NCI-H526 (cell line): Measurements from ENCODE around the gene ITGA2B.
"Not testable (repeated sequence)": the region's sequence is repeated elsewhere in the genome, so short reads cannot be mapped to it uniquely, and the experiment has no call there.

ENCODE experiments used
- DNase-seq, 2 experiments: peaks; one replicate each; lab custom pipeline; 2025; lab: John Stamatoyannopoulos, UW

Gene ITGA2B

DNA sequence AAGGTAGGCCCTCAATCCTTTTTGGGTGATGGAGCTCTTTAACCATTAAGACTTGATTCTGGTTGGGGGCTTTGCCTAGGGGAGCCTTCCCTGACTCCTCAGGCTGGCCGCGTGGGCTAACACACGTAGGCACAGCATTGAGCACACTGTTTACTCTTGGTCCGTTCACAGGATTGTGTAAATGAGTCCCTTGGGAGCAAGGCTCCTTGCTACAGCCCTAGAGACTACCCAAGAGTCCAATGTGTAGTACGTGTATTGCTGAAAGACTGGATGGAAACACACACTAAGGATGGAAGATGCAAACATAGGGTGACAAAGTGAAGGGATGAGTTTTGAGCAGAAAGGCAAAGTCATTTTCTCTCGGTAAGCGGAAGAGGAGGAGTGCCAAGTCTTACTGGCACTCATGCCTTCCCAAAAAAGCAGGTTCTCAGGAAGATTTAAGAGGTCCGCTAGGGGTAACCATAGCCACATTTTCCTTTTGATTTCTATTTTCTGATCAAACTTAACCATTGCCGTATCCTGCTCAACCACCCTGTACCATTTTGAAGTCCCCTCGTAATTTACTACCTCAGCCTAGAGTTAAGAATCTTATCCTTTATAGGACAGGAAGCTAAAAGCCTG is 911 bp upstream of the ITGA2B start:
- peak; percentile 37 to 57 for DNase-seq

DNA sequence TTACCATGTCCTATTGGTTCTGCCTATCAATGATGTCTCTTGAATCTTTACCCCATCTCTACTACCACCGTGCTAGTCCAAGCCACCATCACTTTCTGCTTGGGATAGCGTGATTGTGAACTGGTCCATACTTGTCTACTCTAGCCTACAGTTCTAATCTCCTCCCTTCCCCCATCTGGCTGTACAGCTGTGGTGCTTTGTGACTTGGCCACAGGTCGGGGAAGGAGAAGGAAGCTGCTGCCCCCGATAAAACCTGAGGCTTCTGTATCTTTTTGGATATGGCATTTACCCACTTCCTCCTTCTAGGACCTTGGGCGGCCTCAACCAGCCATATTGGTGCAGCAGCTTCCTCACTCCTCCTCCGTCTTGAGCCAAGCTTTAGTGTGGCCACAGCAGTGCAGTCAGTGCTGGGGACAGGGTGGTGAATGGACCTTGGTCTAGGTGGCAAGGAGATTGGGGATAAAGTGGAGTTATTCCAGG is 314 bp upstream of the ITGA2B start:
- no peak for DNase-seq

DNA sequence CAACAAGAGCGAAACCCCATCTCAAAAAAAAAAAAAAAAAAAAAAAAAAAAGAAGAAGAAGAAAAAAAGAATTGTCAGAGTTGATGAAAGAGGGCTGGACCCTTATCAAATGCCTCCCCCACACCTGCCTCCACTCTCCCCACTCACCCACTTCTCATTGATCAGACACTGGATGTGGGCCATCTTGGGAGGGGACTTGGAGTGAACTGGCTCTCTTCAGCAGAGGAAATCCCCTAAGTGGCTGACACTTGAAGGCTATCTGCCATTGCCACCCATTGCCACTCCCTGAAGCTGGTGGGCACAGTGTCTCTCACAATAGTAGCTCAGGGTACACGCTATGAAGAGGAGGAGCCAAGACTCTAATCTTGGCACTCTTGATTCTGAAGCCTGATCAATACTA is 1.6 kb downstream of the ITGA2B start:
- DNase-seq = no peak

DNA sequence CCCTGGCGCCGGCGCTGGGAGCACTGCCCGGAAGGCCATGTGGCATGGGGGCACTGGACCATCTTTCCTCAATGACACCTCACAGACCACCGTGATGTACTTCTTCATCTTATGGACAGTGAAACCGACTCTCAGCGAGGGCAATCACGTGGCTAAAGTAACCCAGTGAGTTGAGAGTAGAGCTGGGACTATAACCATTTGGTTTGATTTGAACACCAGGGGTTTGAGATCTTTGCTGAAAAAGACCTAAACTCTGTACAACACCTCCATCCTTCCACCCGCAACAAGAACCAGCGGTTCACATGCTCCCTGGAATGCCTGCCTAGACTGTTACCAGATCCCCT is 3.3 kb downstream of the ITGA2B start:
- DNase-seq = no peak

DNA sequence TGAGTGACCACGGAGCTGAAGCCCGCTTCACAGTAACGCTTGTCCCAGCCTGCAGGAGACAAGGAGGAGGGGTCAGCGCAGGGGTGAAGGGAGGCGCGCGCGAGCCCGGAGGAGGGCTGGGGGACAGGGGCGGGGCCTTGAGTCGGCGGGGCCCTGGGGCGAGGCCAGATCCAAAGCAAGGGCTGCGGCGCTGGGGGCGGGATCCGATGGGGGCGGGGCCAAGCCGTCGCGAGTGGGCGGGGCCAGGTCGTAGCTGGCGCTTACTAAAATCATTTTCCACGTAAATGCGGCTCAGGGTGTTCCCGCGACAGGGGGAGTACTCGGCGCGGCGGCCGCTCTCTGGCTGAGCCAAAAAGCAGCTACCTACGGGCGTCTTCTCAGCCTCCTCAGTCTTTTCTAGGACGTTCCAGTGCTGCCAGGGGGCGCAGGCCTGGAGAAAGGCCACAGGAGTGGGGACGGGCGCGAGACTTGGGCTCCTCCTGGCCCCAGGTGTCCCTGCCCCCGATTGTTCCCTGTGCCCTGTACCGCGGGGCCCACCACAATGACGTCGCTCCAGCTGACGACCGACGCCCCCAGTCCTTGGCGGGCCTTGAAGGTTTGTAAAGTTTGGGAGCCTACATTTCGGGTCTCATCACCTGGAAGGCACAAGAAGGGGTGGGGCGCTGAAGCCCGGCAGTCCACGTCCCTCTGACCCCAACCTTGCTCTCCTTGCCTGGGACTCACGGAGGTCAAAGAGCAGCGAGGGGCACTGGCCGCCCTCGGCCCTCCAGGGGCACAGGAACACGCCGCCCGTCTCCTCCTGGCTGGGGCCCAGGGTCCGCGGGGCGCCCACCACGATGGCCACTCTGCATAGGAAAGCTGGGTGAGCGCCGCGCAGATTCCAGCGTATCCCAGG is 3.9 kb downstream of the ITGA2B start:
- peak; percentile 64 to 96 for DNase-seq

DNA sequence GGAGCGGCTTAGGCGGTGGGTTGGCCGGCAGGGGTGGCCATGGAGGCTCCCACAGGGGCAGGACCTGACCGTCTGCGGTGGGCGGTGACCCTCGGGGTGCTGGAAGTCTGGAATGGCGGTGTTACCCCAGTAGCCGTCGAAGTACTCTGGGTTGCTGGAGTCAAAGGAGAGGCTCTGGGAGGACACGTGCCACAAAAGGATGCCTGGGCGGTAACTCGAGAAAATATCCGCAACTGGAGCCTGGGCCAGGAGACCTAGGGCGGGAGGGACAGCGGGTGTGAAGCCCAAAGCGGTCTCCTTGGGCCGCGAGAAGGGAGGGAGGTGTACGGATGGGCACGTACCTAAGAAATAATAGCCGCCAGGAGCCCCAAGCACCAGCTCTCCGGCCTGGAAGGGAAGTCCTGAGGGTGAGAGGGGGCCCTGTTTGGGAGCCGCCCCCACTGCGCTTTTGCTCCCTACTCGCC is 4.6 kb downstream of the ITGA2B start:
- DNase-seq = no peak

DNA sequence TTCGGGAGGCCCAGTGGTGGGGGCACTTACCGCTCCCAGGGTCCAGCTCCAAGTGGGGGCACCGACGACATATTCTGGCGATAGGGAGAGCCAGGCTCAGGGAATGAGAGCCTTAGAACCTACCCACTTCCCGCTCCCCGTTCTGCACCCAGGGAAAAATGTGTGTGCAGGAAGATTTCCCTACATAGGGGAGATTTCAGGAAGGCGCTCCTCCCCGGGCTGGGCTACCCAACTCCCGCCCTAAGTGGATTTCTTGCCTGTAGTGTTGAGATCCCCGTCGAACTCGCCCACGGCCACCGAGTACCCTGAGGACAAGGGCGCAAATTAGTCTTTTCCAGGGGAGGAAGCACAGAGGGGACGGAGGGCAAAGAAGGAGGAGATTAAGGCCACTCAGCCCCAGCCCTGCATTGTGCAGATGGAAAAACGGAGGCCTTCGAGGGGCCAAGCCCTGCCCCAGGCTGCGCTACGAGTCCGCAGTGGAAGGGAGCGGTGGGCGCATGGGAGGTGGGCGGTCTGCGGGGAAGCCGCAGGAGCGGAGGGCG is 5.1 kb downstream of the ITGA2B start:
- DNase-seq = no peak

DNA sequence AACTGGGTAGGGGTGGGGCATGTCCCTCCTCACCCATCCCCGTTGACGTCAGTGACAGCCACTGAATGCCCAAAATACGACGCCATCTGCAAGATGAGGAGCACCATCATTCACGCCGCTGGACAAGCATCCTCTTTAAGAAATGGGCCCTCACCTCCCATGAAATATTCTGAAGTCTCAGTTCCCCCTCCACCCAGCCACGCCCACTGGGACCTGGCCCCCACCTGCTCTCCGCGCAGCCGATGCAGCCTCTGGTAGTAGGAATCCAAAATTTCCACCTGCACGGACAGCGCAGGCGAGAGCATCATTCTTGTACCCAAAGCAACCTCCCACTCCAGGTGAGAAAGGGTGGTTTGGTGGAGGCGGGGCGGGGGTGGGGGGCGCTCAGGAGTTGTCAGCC is 5.6 kb downstream of the ITGA2B start:
- no peak for DNase-seq

DNA sequence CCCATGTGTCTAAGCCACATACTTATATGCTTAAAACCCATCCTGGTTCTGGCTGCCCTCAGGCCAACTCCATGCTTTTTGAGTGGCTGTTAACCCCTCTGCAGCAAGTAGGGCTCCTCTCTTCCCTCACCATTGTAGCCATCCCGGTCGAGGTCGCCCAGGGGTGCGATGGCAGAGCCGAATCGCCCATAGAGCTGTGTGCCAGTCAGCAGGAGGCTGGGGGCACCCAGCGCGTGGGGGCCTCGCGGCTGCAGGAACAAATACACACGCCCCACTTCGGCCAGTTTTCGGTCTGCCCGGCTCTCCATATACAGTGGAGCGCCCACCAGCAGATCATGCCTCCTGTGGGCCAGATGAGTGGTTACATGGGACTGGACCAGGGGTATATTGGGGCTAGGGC is 6.1 kb downstream of the ITGA2B start:
- DNase-seq = no peak

DNA sequence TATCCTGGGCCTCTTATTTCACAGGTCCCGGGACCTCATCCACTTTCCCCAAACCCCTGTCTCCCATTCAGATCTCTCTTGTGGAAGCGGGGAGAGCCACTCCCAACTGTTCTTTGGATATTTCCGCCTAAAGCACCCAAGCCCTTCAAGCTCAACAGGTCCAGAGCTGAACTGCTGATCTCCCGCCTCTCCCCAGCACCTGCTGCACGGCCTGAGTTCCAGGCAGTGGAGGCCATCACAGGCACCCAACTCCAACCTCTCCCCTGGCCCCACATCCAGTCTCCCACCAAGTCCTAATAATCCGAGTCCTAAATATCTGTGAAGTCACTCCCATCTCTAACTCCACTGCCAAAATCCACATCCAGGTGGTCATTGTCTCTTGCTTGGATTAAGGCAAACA is 6.5 kb downstream of the ITGA2B start:
- no peak for DNase-seq

DNA sequence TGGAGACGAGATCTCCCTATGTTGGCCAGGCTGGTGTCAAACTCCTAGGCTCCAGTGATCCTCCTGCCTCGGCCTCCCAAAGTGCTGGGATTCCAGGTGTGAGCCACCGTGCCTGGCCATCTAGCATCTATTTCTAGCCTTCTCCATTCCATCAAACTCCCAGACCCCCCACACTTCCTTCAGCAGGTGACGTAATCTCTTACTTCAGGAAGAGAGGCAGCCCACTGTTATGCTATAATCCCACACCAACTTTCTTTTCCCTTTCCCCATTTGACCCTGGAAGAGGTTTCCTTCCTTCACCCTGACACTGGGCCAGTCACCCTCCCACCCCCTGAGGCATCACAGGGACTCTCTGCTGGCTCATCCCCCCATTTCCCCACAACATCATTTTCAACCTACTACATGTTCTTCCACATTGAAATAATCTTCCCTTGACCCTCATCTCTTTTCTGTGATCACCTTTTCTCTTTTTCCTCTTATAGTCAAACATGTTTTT is 7.6 kb downstream of the ITGA2B start:
- no peak for DNase-seq

DNA sequence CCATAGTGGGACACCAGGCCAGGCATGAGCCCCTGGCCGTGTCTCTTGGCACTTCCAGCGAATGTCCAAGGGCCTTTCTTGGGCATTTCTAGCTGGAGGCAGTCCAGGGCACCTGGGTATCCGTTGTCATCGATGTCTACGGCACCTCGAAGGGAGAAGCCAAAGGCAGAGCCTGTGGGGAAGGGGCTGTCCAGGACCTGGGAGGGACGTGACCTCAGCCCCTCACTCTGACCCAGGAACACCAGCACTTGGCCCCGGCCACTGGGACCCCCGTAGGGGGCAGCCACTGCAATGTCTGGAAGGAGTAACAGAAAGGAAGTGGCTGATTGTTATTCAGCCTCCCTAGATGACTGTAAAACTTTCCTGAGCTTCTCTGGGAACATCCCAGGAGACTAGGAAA is 8.7 kb downstream of the ITGA2B start:
- no peak for DNase-seq

DNA sequence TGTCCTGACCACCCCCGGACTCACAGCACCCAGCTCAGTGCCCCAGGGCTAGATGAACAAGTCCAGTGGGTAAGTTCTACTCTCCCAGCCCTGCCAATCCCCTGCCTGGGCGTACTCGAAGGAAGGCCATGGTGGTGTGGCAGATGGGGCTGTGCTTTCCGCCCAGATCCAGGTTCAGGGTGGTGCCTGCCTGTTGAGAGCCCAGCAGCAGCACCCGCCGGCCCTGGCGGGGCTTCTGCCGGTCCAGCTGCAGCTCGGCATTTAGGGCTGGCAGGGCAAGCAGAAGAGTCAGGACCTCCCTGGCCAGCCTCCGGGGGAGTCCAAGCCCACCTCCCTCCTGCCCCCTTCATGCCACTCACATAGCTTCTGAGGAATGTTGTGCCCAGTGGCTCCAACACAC is 9.6 kb downstream of the ITGA2B start:
- no peak for DNase-seq

DNA sequence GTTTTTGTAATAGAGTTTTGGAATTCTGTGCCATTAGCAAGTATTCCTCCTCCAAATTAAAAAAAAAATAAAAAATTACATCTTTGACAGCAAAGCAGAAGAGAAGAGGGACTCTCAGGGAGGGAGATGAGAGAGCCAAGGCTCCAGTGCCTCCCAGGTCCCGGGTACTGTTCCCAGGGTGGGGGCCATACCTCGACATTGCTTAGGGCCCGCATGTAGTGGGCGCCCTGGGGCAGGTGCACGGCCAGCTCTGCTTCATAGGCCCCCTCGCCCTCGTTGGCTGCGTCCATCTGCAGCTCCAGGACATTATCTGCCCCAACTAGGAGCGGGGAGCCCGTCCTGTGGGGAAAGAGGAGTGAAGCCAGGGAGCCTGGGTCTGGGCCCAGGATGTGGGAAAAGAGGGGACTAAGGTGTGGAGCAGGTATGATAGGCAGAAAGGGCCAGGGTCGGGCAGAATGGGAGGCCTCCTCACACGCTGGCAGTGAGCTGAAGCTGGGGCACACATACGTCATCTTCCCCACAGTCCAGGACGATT is 11.2 kb downstream of the ITGA2B start:
- no peak for DNase-seq

DNA sequence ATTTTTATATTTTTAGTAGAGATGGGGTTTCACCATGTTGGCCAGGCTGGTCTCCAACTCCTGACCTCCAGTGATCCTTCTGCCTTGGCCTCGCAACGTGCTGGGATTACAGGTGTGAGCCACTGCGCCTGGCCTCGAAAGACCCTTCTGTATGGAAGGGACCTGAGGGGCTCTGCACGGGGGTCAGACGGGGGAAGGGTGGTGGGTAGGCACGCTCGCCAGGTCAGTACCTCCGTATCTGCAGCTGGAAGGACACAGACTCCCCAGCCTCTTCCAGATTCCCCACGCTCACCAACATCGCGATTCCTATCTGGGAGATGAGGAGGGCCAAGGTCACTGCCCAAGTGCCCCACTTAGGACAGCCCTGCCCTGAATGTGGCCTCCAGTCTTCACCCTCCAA is 12.7 kb downstream of the ITGA2B start:
- no peak for DNase-seq

DNA sequence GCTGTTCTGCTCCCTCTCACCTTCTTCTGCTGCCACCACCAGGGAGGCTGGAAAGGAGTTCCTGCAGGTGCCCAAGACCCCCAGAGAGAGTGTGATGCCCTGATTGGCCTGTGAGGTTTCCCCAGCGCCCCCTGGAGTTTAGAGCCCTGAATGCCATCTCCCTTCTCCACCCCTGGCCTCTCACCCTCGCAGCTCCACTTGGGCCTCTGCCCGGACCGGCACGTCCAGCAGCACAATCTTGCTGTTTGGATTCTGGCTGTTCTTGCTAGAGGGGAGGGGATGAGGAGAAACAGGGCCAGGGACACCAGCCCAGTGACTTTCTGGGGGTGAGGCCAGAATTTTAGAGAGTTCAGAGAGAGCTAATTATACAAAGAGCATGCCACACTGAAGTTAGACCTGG is 13.3 kb downstream of the ITGA2B start:
- DNase-seq = peak in 1 of 2 experiments; percentile 42

DNA sequence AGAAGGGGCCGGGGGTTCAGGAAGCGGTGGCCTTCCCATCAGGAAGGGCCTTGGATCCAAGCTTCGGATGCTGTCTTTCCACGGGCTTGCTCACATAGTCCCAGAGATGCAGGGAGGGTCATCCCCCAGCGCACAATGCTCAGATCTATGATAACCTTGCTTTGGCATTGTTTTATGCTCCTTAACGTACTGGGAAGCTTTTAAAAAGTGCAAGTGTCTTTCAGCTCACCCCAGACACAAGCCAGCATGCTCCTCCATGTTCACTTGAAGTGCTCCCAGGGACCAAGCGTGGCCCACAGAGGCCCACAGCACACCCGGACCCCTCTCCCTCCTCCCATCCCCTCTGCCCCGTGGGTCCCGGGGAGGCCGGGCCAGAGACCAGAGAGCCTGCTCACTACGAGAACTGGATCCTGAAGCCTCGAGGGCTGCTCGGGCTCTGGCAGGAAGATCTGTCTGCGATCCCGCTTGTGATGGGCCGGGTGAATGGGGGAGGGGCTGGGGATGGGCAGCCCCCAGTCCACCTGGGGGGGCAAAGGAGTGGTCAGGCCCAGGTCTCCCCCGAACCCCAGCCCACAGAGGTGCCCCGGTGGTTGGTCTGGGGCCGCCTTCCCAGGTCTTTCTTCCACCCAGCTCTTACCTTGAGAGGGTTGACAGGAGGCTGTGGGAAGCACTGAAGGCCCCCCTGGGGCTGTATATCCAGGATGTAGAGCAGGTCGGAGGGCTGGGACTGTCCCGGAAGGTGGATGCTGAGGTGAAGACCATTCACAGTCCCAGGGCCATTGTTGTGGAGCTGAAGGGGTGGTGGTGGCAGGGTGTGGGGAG is 14.0 kb downstream of the ITGA2B start:
- no peak for DNase-seq

DNA sequence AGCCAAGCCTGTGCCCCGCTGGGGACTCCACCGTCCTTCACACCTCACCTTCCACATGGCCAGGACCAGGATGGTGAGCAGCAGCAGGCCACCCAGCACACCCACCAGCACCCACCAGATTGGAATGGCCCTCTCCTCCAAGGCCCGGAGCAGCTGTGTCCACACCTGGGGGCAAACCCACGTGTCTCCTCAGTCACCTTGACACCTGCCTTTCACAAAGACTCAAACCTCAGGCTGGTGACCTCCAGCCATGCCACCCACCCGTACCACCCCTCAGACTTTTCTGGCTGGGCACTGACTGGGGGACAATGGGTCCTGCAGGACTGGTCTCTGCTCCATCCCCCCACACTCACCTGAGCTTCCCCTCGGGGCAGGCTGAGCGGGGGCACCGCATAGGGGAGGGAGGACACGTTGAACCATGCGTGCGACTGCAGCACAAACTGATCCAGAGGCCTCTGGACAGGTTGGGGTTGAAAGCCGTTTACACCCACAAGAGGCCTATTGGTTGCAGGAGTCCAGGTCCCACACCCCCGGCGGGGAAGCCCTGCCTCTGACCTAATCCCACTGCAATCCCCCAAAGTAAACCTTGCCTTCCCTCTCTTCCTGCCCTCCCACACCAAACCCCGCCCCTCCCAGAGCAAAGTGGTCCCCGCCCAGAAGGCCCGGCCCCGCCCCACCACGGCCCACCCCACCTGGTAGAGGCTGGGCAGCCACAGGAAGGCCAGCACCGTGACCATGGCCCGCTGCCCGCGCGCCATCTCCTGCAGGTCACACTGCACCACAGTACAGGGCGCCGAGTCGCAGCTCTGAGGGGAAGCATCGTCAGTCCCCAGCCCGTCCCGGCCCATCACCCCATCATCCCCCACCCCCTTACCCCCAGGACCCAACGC is 14.9 kb downstream of the ITGA2B start:
- no peak for DNase-seq

DNA sequence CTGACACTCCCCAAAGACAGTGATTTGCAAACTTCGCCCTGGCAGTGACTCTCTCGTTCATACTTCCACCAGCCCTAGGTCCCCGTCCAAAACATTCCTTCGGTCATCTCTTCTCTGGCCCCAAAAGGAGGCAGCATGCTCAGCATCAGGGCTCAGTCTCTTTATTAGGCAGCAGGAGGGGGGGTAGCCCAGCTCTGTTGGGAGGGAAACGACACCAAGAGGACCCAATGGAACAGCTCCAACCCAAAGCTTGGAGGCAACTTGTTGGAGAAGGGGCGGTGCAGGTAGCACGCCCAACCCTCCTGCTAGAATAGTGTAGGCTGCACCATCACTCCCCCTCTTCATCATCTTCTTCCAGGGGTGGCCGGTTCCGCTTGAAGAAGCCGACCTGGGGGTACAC is 17.4 kb downstream of the ITGA2B start:
- DNase-seq = no peak

DNA sequence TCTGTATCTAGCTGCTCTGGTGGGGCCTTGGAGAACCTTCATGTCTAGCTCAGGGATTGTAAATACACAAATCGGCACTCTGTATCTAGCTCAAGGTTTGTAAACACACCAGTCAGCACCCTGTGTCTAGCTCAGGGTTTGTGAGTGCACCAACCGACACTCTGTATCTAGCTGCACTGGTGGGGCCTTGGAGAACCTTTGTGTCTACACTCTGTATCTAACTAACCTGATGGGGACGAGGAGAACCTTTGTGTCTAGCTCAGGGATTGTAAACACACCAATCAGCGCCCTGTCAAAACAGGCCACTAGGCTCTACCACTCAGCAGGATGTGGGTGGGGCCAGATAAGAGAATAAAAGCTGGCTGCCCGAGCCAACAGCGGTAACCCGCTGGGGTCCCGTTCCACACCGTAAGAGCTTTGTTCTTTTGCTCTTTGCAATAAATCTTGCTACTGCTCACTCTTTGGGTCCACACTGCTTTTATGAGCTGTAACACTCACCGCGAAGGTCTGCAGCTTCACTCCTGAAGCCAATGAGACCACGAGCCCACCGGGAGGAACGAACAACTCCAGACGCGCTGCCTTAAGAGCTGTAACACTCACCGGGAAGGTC is 19.9 kb downstream of the ITGA2B start:
- not testable (repeated sequence) for DNase-seq
